ENCODE results near the gene DHTKD1.

DHTKD1 gene

GRCh38 chr10:12103802-12104201 is 35.0 kb downstream of the DHTKD1 start:
- no peaks in the 10 kb centered on the region for H3K27me3 ChIP-seq (ENCODE audit: control insufficient read depth in 1 of 2, insufficient read depth in 2 of 2, low read length in 2 of 2)
- no peaks in the 10 kb centered on the region for H3K9me3 ChIP-seq (ENCODE audit: control insufficient read depth in 2 of 2, low read length in 2 of 2)
- no peak overlapping the region for H3K27ac ChIP-seq (ENCODE audit: low read length)
- H3K9ac ChIP-seq (ENCODE audit: low read length in 2 of 2), result no peak overlapping the region
- H3K4me1 ChIP-seq (ENCODE audit: control insufficient read depth, insufficient read depth, low read length), result no peaks in the 10 kb centered on the region
- peaks cover 24 to 36% of the 10 kb centered on the region in 2 donors for H3K36me3 ChIP-seq (ENCODE audit: control insufficient read depth in 2 of 2, insufficient read depth in 2 of 2, low read length in 2 of 2)
- H3K4me3 ChIP-seq (ENCODE audit: low read length in 2 of 2), result no peak overlapping the region

- Histone ChIP-seq H3K27me3 (ENCODE audit: control insufficient read depth in 1 of 2, insufficient read depth in 2 of 2, low read length in 2 of 2) (no peaks in the 10 kb centered on the region), H3K27ac (ENCODE audit: low read length) (no peak overlapping the region), H3K9ac (ENCODE audit: low read length in 2 of 2) (no peak overlapping the region), H3K36me3 (ENCODE audit: control insufficient read depth in 2 of 2, insufficient read depth in 2 of 2, low read length in 2 of 2) (peaks cover 17 to 39% of the 10 kb centered on the region in 2 donors), H3K4me1 (ENCODE audit: control insufficient read depth, insufficient read depth, low read length) (no peaks in the 10 kb centered on the region), H3K4me3 (ENCODE audit: low read length in 2 of 2) (no peak overlapping the region), H3K9me3 (ENCODE audit: control insufficient read depth in 2 of 2, low read length in 2 of 2) (no peaks in the 10 kb centered on the region)
Observed at GRCh38 chr10:12107781-12108180, 39.0 kb downstream of the DHTKD1 start.

GRCh38 chr10:12109286-12109685 is 40.5 kb downstream of the DHTKD1 start:
- no peak overlapping the region for H3K9ac ChIP-seq (ENCODE audit: low read length in 2 of 2)
- H3K27ac ChIP-seq (ENCODE audit: low read length), result no peak overlapping the region
- no peaks in the 10 kb centered on the region for H3K4me1 ChIP-seq (ENCODE audit: control insufficient read depth, insufficient read depth, low read length)
- H3K36me3 ChIP-seq (ENCODE audit: control insufficient read depth in 2 of 2, insufficient read depth in 2 of 2, low read length in 2 of 2), result peaks cover 7 to 40% of the 10 kb centered on the region in 2 donors
- H3K4me3 ChIP-seq (ENCODE audit: low read length in 2 of 2), result no peak overlapping the region
- no peaks in the 10 kb centered on the region for H3K9me3 ChIP-seq (ENCODE audit: control insufficient read depth in 2 of 2, low read length in 2 of 2)
- no peaks in the 10 kb centered on the region for H3K27me3 ChIP-seq (ENCODE audit: control insufficient read depth in 1 of 2, insufficient read depth in 2 of 2, low read length in 2 of 2)

GRCh38 chr10:12111528-12111927 is 42.8 kb downstream of the DHTKD1 start:
- Histone ChIP-seq H3K9ac (ENCODE audit: low read length in 2 of 2) (no peak overlapping the region), H3K4me3 (ENCODE audit: low read length in 2 of 2) (no peak overlapping the region), H3K27ac (ENCODE audit: low read length) (no peak overlapping the region), H3K9me3 (ENCODE audit: control insufficient read depth in 2 of 2, low read length in 2 of 2) (no peaks in the 10 kb centered on the region), H3K27me3 (ENCODE audit: control insufficient read depth in 1 of 2, insufficient read depth in 2 of 2, low read length in 2 of 2) (no peaks in the 10 kb centered on the region), H3K36me3 (ENCODE audit: control insufficient read depth in 2 of 2, insufficient read depth in 2 of 2, low read length in 2 of 2) (peaks cover 7 to 27% of the 10 kb centered on the region in 2 donors), H3K4me1 (ENCODE audit: control insufficient read depth, insufficient read depth, low read length) (no peaks in the 10 kb centered on the region)

GRCh38 chr10:12113627-12114026 is 44.9 kb downstream of the DHTKD1 start:
- no peaks in the 10 kb centered on the region for H3K27me3 ChIP-seq (ENCODE audit: control insufficient read depth in 1 of 2, insufficient read depth in 2 of 2, low read length in 2 of 2)
- no peak overlapping the region for H3K27ac ChIP-seq (ENCODE audit: low read length)
- H3K9me3 ChIP-seq (ENCODE audit: control insufficient read depth in 2 of 2, low read length in 2 of 2), result no peaks in the 10 kb centered on the region
- H3K9ac ChIP-seq (ENCODE audit: low read length in 2 of 2), result no peak overlapping the region
- peaks cover 6 to 24% of the 10 kb centered on the region in 2 donors for H3K36me3 ChIP-seq (ENCODE audit: control insufficient read depth in 2 of 2, insufficient read depth in 2 of 2, low read length in 2 of 2)
- no peak overlapping the region for H3K4me3 ChIP-seq (ENCODE audit: low read length in 2 of 2)
- no peaks in the 10 kb centered on the region for H3K4me1 ChIP-seq (ENCODE audit: control insufficient read depth, insufficient read depth, low read length)

- Histone ChIP-seq H3K27me3 (ENCODE audit: control insufficient read depth in 1 of 2, insufficient read depth in 2 of 2, low read length in 2 of 2) (no peaks in the 10 kb centered on the region), H3K4me3 (ENCODE audit: low read length in 2 of 2) (no peak overlapping the region), H3K36me3 (ENCODE audit: control insufficient read depth in 2 of 2, insufficient read depth in 2 of 2, low read length in 2 of 2) (peaks cover 8 to 11% of the 10 kb centered on the region in 2 donors), H3K9ac (ENCODE audit: low read length in 2 of 2) (no peak overlapping the region), H3K4me1 (ENCODE audit: control insufficient read depth, insufficient read depth, low read length) (no peaks in the 10 kb centered on the region), H3K9me3 (ENCODE audit: control insufficient read depth in 2 of 2, low read length in 2 of 2) (no peaks in the 10 kb centered on the region), H3K27ac (ENCODE audit: low read length) (no peak overlapping the region)
Observed at GRCh38 chr10:12121673-12122072, 52.9 kb downstream of the DHTKD1 start.

- H3K9me3 ChIP-seq (ENCODE audit: control insufficient read depth in 2 of 2, low read length in 2 of 2), result no peaks in the 10 kb centered on the region
Observed at GRCh38 chr10:12129222-12130111, 60.7 kb downstream of the DHTKD1 start, which contains the start of gene SEC61A2. TSS of gene SEC61A2 (plus strand) at chr10:12129677. CDS start at chr10:12129788, 111 bp downstream.

GRCh38 chr10:12130237-12130872 is 61.6 kb downstream of the DHTKD1 start:
- peak overlapping the region; percentile 50 to 73 for H3K9ac ChIP-seq (ENCODE audit: low read length in 2 of 2)

More at GRCh38 chr10:12129222-12130111, 60.7 kb downstream of the DHTKD1 start, which contains the start of gene SEC61A2:
- Histone ChIP-seq H3K36me3 (ENCODE audit: control insufficient read depth in 2 of 2, insufficient read depth in 2 of 2, low read length in 2 of 2) (peaks cover 2 to 4% of the 10 kb centered on the region in 2 donors), H3K9ac (ENCODE audit: low read length in 2 of 2) (peak within 1 kb of the TSS; percentile 76 to 79), H3K4me3 (ENCODE audit: low read length in 2 of 2) (peak within 1 kb of the TSS; percentile 85 to 88), H3K27ac (ENCODE audit: low read length) (peak within 1 kb of the TSS; percentile 75), H3K4me1 (ENCODE audit: control insufficient read depth, insufficient read depth, low read length) (peaks cover 6% of the 10 kb centered on the region), H3K27me3 (ENCODE audit: control insufficient read depth in 1 of 2, insufficient read depth in 2 of 2, low read length in 2 of 2) (no peaks in the 10 kb centered on the region)

GRCh38 chr10:12135631-12136030 is 66.9 kb downstream of the DHTKD1 start:
- Histone ChIP-seq H3K27ac (ENCODE audit: low read length) (no peak overlapping the region), H3K27me3 (ENCODE audit: control insufficient read depth in 1 of 2, insufficient read depth in 2 of 2, low read length in 2 of 2) (no peaks in the 10 kb centered on the region), H3K4me3 (ENCODE audit: low read length in 2 of 2) (no peak overlapping the region), H3K9me3 (ENCODE audit: control insufficient read depth in 2 of 2, low read length in 2 of 2) (no peaks in the 10 kb centered on the region), H3K36me3 (ENCODE audit: control insufficient read depth in 2 of 2, insufficient read depth in 2 of 2, low read length in 2 of 2) (peaks cover 16 to 19% of the 10 kb centered on the region in 2 donors), H3K4me1 (ENCODE audit: control insufficient read depth, insufficient read depth, low read length) (peaks cover 2% of the 10 kb centered on the region), H3K9ac (ENCODE audit: low read length in 2 of 2) (no peak overlapping the region)

More at GRCh38 chr10:12130237-12130872, 61.6 kb downstream of the DHTKD1 start:
- peaks cover 6% of the 10 kb centered on the region for H3K4me1 ChIP-seq (ENCODE audit: control insufficient read depth, insufficient read depth, low read length)
- H3K27me3 ChIP-seq (ENCODE audit: control insufficient read depth in 1 of 2, insufficient read depth in 2 of 2, low read length in 2 of 2), result no peaks in the 10 kb centered on the region
- peak overlapping the region; percentile 82 to 88 for H3K4me3 ChIP-seq (ENCODE audit: low read length in 2 of 2)
- H3K36me3 ChIP-seq (ENCODE audit: control insufficient read depth in 2 of 2, insufficient read depth in 2 of 2, low read length in 2 of 2), result peaks cover 2 to 4% of the 10 kb centered on the region in 2 donors
- peak overlapping the region; percentile 55 for H3K27ac ChIP-seq (ENCODE audit: low read length)
- no peaks in the 10 kb centered on the region for H3K9me3 ChIP-seq (ENCODE audit: control insufficient read depth in 2 of 2, low read length in 2 of 2)

GRCh38 chr10:12140038-12140437 is 71.3 kb downstream of the DHTKD1 start:
- Histone ChIP-seq H3K4me3 (ENCODE audit: low read length in 2 of 2) (no peak overlapping the region), H3K9ac (ENCODE audit: low read length in 2 of 2) (no peak overlapping the region), H3K4me1 (ENCODE audit: control insufficient read depth, insufficient read depth, low read length) (no peaks in the 10 kb centered on the region), H3K9me3 (ENCODE audit: control insufficient read depth in 2 of 2, low read length in 2 of 2) (no peaks in the 10 kb centered on the region), H3K36me3 (ENCODE audit: control insufficient read depth in 2 of 2, insufficient read depth in 2 of 2, low read length in 2 of 2) (peaks cover 36 to 37% of the 10 kb centered on the region in 2 donors), H3K27ac (ENCODE audit: low read length) (no peak overlapping the region), H3K27me3 (ENCODE audit: control insufficient read depth in 1 of 2, insufficient read depth in 2 of 2, low read length in 2 of 2) (no peaks in the 10 kb centered on the region)

All from stomach smooth muscle (tissue), 2 donors.